Activated CD4-positive, alpha-beta T cell treated with anti-CD3 and anti-CD28 coated beads for 24 hours (primary cell): ENCODE results near the gene SMTN.
"Not testable (repeated sequence)": the region's sequence is repeated elsewhere in the genome, so short reads cannot be mapped to it uniquely, and the experiment has no call there.

Experiments used
- DNase-seq, 2 donors: peaks; one replicate each; pipeline ENCODE4 v3.0.0-alpha.2; 2020; ENCODE audit warnings: low read depth in 2 of 2

SMTN gene

DNA sequence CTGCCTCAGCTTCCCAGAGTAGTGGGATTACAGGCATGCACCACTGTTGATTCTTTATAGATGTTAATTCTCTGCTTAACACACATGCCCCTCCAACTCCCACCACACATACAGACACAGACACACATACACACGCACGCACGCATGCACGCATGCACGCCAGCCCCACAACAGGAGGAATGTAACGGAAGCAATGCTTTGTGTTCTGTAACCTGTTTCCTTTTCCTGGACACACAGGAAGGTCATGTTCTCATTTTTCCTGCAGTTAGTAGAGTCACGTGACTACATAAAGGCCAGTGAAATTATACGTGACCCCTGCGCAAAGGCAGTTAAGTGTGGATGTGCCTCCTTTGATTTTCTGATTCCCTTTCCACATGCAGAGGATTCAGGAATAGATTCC lies 8.0 kb upstream of the SMTN start:
- DNase-seq: not testable (repeated sequence)

DNA sequence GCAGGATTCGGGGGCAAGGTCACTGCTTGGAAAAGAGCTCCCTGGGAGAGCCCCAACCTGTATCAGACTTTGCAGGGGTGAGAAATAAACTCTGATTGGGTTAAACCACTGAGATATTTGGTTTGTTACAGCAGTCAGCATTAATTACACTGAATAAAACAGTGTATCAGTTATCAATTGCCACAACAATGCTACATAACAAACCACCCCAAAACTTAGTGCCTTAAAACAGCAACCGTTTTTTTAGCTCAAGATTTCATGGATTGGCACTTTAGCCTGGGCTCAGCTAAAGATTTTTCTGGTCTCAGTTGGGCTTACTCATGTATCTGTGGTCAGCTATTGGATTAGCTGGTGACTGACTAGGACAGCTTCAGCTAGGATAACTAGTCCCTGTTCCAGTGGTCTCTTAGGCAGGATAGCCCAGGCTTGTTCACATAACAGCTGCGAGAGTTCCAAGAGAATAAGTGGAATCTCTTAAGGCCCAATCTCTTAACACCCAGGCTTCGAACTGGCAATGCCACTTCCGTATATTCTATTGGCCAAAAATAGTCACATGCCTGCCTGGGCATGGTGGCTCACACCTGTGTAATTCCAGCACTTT lies 7.5 kb upstream of the SMTN start:
- DNase-seq: not testable (repeated sequence)

DNA sequence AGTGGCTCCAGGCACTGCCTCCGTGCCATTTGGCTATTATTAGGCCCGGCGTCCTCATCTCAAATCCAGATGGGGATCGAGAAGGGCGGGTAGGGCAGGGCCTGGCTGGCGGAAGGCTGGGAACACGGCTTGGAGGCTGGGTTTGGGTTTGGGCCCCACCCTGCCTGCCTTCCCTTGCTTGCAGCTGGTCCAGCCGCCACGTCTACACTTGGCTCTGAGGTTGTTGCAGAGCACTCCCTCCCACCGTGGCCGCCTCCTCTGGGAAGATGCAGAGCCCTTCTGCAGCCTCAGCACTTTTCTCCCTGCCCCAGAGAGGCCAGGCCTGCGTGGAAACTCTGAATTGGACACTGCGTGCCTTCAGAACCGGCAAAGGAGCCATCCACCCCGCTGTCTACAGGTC lies 5.2 kb upstream of the SMTN start:
- no peak for DNase-seq

GRCh38 chr22:31077681-31078080 lies 3.4 kb upstream of the SMTN start:
- DNase-seq: no peak

GRCh38 chr22:31078389-31078788 lies 2.7 kb upstream of the SMTN start:
- not testable (repeated sequence) for DNase-seq

- no peak for DNase-seq
These were observed 1.9 kb upstream of the SMTN start for GRCh38 chr22:31079095-31079642.

DNA sequence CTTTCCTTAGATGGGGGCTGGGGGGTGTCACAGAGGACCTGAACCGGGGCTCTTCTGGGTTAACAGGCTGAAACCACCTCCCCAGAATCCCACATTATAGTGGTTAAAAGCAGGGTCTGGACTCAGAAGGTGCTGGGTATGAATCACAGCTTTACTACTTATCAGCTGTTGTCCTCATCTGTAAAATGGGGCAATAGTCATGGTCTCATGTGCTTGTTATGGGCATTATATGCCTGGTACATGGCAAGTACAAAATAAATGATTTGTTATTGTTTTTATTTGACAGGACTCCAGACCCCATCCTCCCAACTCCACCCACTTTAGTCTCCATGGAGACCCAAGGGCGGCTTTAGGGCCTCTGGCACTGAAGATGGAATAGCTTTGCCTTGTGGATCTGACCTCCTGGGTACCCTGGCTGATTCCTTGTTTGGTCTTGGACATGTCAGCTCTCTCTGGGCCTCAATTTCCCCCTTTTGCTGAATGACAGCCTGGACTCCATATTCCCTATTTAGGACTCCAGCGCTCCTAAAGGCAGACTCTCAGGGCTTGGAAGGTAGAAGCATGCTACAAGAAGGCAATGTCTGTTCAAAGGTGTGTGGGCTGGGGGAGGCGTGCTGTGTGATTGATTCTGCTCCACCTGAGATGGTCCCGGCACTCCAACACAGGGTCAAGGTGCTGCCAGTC lies 812 bp upstream of the SMTN start:
- DNase-seq: no peak

DNA sequence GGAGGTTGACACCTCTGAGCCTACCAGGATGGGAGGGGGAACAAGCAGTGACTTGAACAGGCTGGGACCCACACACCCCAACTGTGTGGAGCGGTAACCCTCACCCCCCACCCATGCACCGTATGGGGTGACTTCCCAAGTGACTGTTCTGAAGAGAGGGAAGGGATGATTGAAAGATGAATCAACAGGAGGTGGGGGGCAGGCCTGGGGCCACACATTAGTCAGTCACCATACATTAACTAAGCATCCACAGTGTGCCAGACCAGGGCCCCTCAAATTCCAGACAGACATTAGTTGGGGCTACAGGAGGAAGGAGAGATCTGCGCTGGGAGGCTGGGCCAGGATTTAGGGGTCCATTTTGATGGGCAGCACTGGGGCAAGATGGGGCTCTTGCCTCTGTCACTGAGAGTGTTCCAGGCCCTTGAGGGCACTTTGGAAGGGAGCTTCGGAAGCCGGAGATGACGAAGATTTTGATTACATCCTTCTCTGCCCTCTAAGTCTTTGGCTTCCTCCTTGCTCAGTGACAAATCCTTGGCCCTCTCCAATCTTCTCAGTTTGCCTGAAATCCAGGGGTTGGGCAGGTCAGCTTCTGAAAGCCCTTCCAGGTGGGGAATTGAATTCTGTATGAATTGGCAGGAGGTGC lies 966 bp downstream of the SMTN start:
- no peak for DNase-seq

DNA sequence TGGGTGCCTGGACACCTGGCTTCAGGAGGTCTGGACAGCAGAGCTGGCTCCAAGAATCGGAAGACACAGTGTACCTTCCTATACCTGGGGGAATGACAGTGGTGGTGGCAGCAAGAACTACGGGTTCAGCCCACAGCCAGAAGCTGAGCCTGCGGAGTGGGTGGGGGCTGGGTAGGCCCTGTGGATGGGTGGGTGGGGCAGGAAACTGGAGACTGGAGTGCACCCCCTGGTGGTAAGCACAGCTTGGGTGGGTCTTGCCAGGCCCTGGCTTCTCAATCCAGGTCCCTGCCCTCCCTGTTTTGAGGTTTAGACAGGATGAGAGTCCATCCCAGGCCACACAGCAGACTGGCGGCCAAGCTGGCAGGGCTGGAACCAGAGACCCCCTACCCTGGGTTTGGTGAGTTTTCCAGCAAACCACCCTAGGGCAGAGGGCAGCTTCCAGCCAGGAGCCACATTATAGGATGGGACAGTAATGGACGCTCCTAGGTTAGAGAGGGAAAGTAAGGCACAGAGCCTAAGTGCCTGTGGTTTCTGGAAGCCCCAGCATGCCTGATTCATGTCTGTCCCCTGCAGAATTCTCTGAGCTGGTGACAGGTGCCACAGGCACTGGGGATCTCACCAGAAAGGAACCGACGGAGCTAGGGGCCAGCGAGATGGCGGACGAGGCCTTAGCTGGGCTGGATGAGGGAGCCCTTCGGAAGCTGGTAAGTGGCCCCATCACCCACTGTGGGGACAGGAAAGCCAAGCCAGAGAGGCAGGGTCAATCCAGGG lies 1.7 kb downstream of the SMTN start:
- peak; percentile 45 to 58 for DNase-seq

DNA sequence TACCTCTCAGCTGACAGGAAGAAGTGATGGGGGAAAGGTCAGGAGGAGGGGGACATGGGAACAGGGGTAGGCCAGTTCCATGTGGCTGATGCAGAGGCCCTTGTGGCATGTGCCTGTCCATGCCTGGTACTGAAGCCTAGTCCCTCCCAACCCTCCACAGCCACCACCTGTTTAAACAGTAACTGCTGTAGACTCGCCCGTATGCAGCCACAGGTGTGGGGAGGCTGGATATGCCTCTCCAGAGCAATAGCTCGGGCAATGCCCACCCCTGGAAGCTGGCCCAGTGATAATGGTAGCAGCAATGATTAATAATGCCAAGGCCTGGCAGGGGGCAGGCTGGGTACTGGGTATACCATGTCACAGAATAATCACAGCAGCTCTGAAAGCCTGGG lies 2.3 kb downstream of the SMTN start:
- no peak for DNase-seq

- DNase-seq: no peak
These were observed 3.0 kb downstream of the SMTN start for GRCh38 chr22:31083923-31084810.

- peak; percentile 78 to 84 for DNase-seq
These were observed 3.8 kb downstream of the SMTN start for GRCh38 chr22:31084811-31085492.

GRCh38 chr22:31085493-31085824 lies 4.3 kb downstream of the SMTN start:
- DNase-seq: no peak

- DNase-seq: no peak
These were observed 4.8 kb downstream of the SMTN start for GRCh38 chr22:31085928-31086327.

DNA sequence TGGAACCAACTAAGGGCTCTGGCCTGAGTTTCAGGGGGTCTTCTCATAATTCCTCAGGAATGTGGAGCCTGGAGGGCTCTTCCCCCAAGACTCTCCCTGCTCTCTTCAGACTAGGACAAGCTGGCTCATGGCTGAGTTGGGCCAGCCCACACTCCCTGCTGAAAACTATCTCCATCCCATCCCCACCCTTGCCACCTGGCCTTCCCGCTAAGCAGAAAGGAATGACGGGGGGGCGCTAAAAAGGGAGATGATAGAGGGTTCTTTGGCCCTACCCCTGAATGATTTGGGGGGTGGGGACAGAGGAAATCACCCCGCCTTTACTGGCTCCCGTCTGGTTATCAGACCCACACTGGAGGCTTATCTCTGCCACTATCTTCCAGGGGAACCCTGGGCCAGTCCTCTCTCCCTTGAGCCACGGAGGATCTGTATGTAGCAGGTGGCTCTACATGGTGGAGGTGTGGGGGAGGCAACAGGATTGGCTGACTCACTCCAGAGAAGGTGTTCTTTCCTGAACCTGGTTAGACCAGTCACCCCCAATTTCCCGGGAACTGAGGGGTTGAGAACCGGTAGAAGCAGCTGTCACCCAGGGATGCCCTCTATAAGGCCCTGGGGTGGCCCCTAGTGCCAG lies 5.7 kb downstream of the SMTN start:
- no peak for DNase-seq

- DNase-seq: no peak
These were observed 6.7 kb downstream of the SMTN start for GRCh38 chr22:31087744-31088215.

GRCh38 chr22:31088233-31088986 lies 7.3 kb downstream of the SMTN start:
- DNase-seq: no peak

- no peak for DNase-seq
These were observed 8.3 kb downstream of the SMTN start for GRCh38 chr22:31089160-31090100.
